ENCODE measurements around the gene INHBB. TPM values are rescaled to one million over a fixed set of nuclear protein-coding genes. Genes with fewer than 3 reads are reported as not detected.

INHBB gene
- total and polyA plus RNA-seq, 4 experiments from 2014 or later = not detected

DNA sequence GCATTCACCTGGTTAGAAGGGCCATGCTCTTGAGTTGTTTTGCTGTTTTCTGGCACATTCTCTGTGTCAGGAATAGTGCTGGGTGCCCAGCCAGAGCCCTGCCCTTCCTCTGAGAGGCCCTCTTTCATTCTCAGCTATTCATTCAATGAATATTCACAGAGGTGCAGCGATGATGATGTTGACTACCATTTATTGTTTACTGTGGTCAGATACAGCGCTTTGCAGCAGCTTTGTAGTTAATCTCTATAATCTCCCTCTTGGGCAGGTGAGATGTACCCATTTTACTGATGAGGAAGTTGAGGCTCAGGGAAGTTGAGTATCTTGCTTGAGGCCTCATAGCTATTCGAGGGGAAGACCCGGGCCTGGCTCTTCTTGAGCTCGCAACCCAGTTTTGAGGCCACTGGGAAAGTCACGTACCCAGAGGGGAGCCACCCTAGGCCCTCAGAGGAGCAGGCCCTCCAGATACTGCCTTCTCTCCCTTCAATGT lies 9.9 kb downstream of the INHBB start:
- ChIA-PET CTCF (ENCODE audit: partially characterized antibody) (no interaction called here), POLR2A (ENCODE audit: partially characterized antibody) (no interaction called here)
- Histone ChIP-seq H3K9me3 (ENCODE audit: control insufficient read depth in 1 of 2, low read length in 2 of 2) (no peaks in the 10 kb centered on the region), H3K4me1 (ENCODE audit: insufficient read depth, low read length) (no peaks in the 10 kb centered on the region), H3K27ac (ENCODE audit: low read depth, low read length) (no peak overlapping the region), H3K27me3 (ENCODE audit: insufficient read depth, low read length) (no peaks in the 10 kb centered on the region), H3K36me3 (ENCODE audit: insufficient read depth, low read length) (no peaks in the 10 kb centered on the region), H3K4me3 (ENCODE audit: low read length in 2 of 2) (no peak overlapping the region)
- H3K4me3 Mint-ChIP-seq = no peak overlapping the region
- peak in 1 of 5 donors; percentile 12 for DNase-seq
- peaks cover 5 to 21% of the 10 kb centered on the region in 2 donors for H3K27me3 Mint-ChIP-seq
- intact Hi-C loops (cut with micrococcal nuclease) = no loop called here
- no peaks in the 10 kb centered on the region for H3K36me3 Mint-ChIP-seq
- no peaks in the 10 kb centered on the region for H3K9me3 Mint-ChIP-seq
- H3K4me1 Mint-ChIP-seq = no peaks in the 10 kb centered on the region
- H3K27ac Mint-ChIP-seq = no peak overlapping the region

DNA sequence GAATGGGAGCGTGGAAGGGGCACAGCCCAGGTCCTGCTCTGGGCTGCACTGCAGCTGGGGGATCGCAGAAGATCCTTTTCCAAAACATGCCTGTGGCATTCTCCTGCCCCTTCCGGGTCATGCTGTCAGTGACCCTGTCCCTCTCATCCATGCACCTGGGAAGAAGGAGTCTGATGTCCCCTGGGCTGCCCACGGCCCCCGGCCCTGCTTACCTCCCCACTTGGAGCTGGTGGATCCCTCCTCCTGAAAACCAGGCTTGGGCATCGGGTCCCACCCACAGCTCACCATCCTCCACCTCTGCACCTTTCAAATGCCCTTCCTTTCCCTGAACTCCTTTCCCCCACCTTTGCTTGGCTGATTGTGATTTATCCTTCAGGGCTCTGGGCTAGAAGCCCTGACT lies 11.8 kb downstream of the INHBB start:
- Mint-ChIP-seq H3K9me3 (no peaks in the 10 kb centered on the region), H3K27me3 (peaks cover 5 to 21% of the 10 kb centered on the region in 2 donors), H3K4me3 (no peak overlapping the region)

DNA sequence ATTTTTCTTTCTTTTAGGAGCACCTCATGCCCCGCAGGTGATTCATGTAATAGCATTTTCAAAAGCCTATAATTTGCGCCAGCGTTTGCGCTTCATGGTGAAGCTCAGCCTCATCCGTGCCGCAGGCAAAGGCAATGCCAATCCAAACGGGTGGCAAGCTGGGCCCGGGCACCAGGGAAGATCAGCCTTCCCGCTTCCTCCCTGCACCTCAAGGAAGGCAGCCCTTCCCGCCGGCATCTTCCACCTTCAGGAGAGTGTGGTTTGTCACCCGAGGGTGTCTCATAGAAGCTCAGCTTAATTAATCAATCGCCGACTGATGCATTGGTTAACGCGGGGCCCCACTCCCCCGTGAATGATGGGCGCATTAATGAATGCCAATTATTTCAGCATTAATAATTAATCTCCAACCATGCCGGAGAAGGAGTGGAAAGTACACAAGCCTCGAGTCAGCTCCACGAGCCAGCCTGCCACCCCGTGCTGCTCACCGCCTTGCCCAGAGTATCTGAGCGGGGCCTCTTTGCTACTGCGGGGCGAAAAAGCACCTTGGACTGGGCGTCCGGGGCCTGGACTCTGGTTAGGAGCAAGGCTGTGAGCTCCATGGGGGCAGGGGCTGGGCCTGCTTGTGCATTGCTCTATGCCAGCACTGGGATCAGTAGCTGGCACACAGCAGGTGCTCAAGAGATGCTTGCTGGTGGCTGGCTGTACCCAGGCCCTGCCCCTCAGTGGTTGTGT lies 13.0 kb downstream of the INHBB start:
- no peaks in the 10 kb centered on the region for H3K9me3 Mint-ChIP-seq
- no peak overlapping the region for H3K4me3 Mint-ChIP-seq
- no peaks in the 10 kb centered on the region for H3K36me3 Mint-ChIP-seq

More for the DNA sequence above, 11.8 kb downstream of the INHBB start:
- Histone ChIP-seq H3K4me3 (ENCODE audit: low read length in 2 of 2) (no peak overlapping the region), H3K27me3 (ENCODE audit: insufficient read depth, low read length) (no peaks in the 10 kb centered on the region), H3K27ac (ENCODE audit: low read depth, low read length) (no peak overlapping the region), H3K4me1 (ENCODE audit: insufficient read depth, low read length) (no peaks in the 10 kb centered on the region), H3K36me3 (ENCODE audit: insufficient read depth, low read length) (no peaks in the 10 kb centered on the region), H3K9me3 (ENCODE audit: control insufficient read depth in 1 of 2, low read length in 2 of 2) (no peaks in the 10 kb centered on the region)
- CTCF ChIA-PET (ENCODE audit: partially characterized antibody) = interaction anchor here (1.2 kb wide), 1 partner anchor 10 kb away, joined by 3 read pairs; no protein-coding TSS in a partner anchor
- Mint-ChIP-seq H3K27ac (no peak overlapping the region), H3K36me3 (no peaks in the 10 kb centered on the region), H3K4me1 (no peaks in the 10 kb centered on the region)
- intact Hi-C loops (cut with micrococcal nuclease) = no loop called here
- DNase-seq = peak in 1 of 5 donors; percentile 13
- POLR2A ChIA-PET (ENCODE audit: partially characterized antibody) = no interaction called here

GRCh38 chr2:120360307-120360855 lies 14.4 kb downstream of the INHBB start:
- DNase-seq = no peak
- intact Hi-C loops (cut with micrococcal nuclease) = no loop called here
- H3K27me3 ChIP-seq (ENCODE audit: insufficient read depth, low read length) = no peaks in the 10 kb centered on the region
- no peaks in the 10 kb centered on the region for H3K9me3 Mint-ChIP-seq
- H3K4me1 Mint-ChIP-seq = no peaks in the 10 kb centered on the region
- H3K27ac Mint-ChIP-seq = no peak overlapping the region
- H3K4me3 ChIP-seq (ENCODE audit: low read length in 2 of 2) = no peak overlapping the region
- H3K4me3 Mint-ChIP-seq = no peak overlapping the region
- H3K36me3 Mint-ChIP-seq = no peaks in the 10 kb centered on the region
- no peaks in the 10 kb centered on the region for H3K9me3 ChIP-seq (ENCODE audit: control insufficient read depth in 1 of 2, low read length in 2 of 2)
- H3K27me3 Mint-ChIP-seq = peaks cover 0 to 16% of the 10 kb centered on the region in 2 donors
- no peaks in the 10 kb centered on the region for H3K4me1 ChIP-seq (ENCODE audit: insufficient read depth, low read length)
- H3K27ac ChIP-seq (ENCODE audit: low read depth, low read length) = no peak overlapping the region
- ChIA-PET POLR2A (ENCODE audit: partially characterized antibody) (no interaction called here), CTCF (ENCODE audit: partially characterized antibody) (no interaction called here)
- no peaks in the 10 kb centered on the region for H3K36me3 ChIP-seq (ENCODE audit: insufficient read depth, low read length)

More for the DNA sequence above, 13.0 kb downstream of the INHBB start:
- ChIA-PET POLR2A (ENCODE audit: partially characterized antibody) (no interaction called here), CTCF (ENCODE audit: partially characterized antibody) (no interaction called here)
- Histone ChIP-seq H3K9me3 (ENCODE audit: control insufficient read depth in 1 of 2, low read length in 2 of 2) (no peaks in the 10 kb centered on the region), H3K4me3 (ENCODE audit: low read length in 2 of 2) (no peak overlapping the region), H3K27ac (ENCODE audit: low read depth, low read length) (no peak overlapping the region), H3K36me3 (ENCODE audit: insufficient read depth, low read length) (no peaks in the 10 kb centered on the region), H3K27me3 (ENCODE audit: insufficient read depth, low read length) (no peaks in the 10 kb centered on the region), H3K4me1 (ENCODE audit: insufficient read depth, low read length) (no peaks in the 10 kb centered on the region)
- H3K27me3 Mint-ChIP-seq = peaks cover 5 to 24% of the 10 kb centered on the region in 2 donors
- H3K4me1 Mint-ChIP-seq = no peaks in the 10 kb centered on the region
- peak in 1 of 5 donors; percentile 20 for DNase-seq
- intact Hi-C loops (cut with micrococcal nuclease) = no loop called here
- no peak overlapping the region for H3K27ac Mint-ChIP-seq

- H3K27me3 Mint-ChIP-seq = peaks cover 7 to 20% of the 10 kb centered on the region in 2 donors
- Histone ChIP-seq H3K4me3 (ENCODE audit: low read length in 2 of 2) (no peak overlapping the region), H3K4me1 (ENCODE audit: insufficient read depth, low read length) (no peaks in the 10 kb centered on the region), H3K27me3 (ENCODE audit: insufficient read depth, low read length) (no peaks in the 10 kb centered on the region), H3K9me3 (ENCODE audit: control insufficient read depth in 1 of 2, low read length in 2 of 2) (no peaks in the 10 kb centered on the region), H3K27ac (ENCODE audit: low read depth, low read length) (no peak overlapping the region), H3K36me3 (ENCODE audit: insufficient read depth, low read length) (no peaks in the 10 kb centered on the region)
- intact Hi-C loops (cut with micrococcal nuclease) = no loop called here
- POLR2A ChIA-PET (ENCODE audit: partially characterized antibody) = no interaction called here
- no peaks in the 10 kb centered on the region for H3K4me1 Mint-ChIP-seq
- no peak overlapping the region for H3K27ac Mint-ChIP-seq
- no peak overlapping the region for H3K4me3 Mint-ChIP-seq
- CTCF ChIA-PET (ENCODE audit: partially characterized antibody) = no interaction called here
- H3K36me3 Mint-ChIP-seq = no peaks in the 10 kb centered on the region
- DNase-seq = no peak
- H3K9me3 Mint-ChIP-seq = peaks cover 0 to 2% (median 0%) of the 10 kb centered on the region in 8 donors
These were observed 17.0 kb downstream of the INHBB start for GRCh38 chr2:120362926-120363325.

GRCh38 chr2:120365236-120365793 lies 19.4 kb downstream of the INHBB start:
- peaks cover 7 to 15% of the 10 kb centered on the region in 2 donors for H3K27me3 Mint-ChIP-seq
- no peak overlapping the region for H3K27ac ChIP-seq (ENCODE audit: low read depth, low read length)
- no peaks in the 10 kb centered on the region for H3K36me3 ChIP-seq (ENCODE audit: insufficient read depth, low read length)
- CTCF ChIA-PET (ENCODE audit: partially characterized antibody) = no interaction called here
- H3K4me3 Mint-ChIP-seq = no peak overlapping the region
- no peak overlapping the region for H3K4me3 ChIP-seq (ENCODE audit: low read length in 2 of 2)
- no peaks in the 10 kb centered on the region for H3K36me3 Mint-ChIP-seq
- peak in 1 of 5 donors; percentile 7 for DNase-seq
- H3K4me1 Mint-ChIP-seq = no peaks in the 10 kb centered on the region
- H3K27ac Mint-ChIP-seq = no peak overlapping the region
- H3K9me3 Mint-ChIP-seq = peaks cover 0 to 2% (median 0%) of the 10 kb centered on the region in 8 donors
- H3K9me3 ChIP-seq (ENCODE audit: control insufficient read depth in 1 of 2, low read length in 2 of 2) = no peaks in the 10 kb centered on the region
- H3K4me1 ChIP-seq (ENCODE audit: insufficient read depth, low read length) = no peaks in the 10 kb centered on the region
- POLR2A ChIA-PET (ENCODE audit: partially characterized antibody) = no interaction called here
- H3K27me3 ChIP-seq (ENCODE audit: insufficient read depth, low read length) = no peaks in the 10 kb centered on the region
- intact Hi-C loops (cut with micrococcal nuclease) = no loop called here

DNA sequence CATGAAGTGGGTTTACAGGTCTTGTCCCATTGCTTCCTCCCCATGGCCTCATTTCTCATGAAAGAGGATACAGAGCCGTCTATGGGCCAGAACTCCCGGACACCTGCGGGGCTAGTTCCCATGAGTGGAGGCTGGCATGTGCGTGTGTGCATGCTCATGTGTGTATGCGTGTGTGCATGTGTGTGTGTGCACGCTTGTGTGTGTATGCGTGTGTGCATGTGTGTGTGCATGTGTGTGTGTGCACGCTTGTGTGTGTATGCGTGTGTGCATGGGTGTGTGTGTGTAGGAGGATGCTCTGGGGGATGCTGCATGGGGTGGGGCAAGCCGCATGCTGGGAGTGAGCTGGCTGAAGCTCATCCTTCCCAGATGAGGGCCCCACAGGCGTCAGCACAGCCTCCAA lies 20.8 kb downstream of the INHBB start:
- intact Hi-C loops (cut with micrococcal nuclease) = no loop called here

More for the DNA sequence above, 20.8 kb downstream of the INHBB start:
- no peak for DNase-seq
- Histone ChIP-seq H3K4me3 (ENCODE audit: low read length in 2 of 2) (no peak overlapping the region), H3K9me3 (ENCODE audit: control insufficient read depth in 1 of 2, low read length in 2 of 2) (no peaks in the 10 kb centered on the region), H3K4me1 (ENCODE audit: insufficient read depth, low read length) (no peaks in the 10 kb centered on the region), H3K27ac (ENCODE audit: low read depth, low read length) (no peak overlapping the region), H3K27me3 (ENCODE audit: insufficient read depth, low read length) (no peaks in the 10 kb centered on the region), H3K36me3 (ENCODE audit: insufficient read depth, low read length) (no peaks in the 10 kb centered on the region)
- Mint-ChIP-seq H3K4me1 (no peaks in the 10 kb centered on the region), H3K4me3 (no peak overlapping the region), H3K36me3 (no peaks in the 10 kb centered on the region), H3K9me3 (peaks cover 0 to 2% (median 0%) of the 10 kb centered on the region in 8 donors), H3K27ac (no peak overlapping the region), H3K27me3 (peaks cover 7 to 14% of the 10 kb centered on the region in 2 donors)
- ChIA-PET CTCF (ENCODE audit: partially characterized antibody) (no interaction called here), POLR2A (ENCODE audit: partially characterized antibody) (no interaction called here)

All from CD4-positive, alpha-beta memory T cell (primary cell).